KMS-11 (cell line): ENCODE data around the gene SLC25A20.
"Not testable (repeated sequence)": the region's sequence is repeated elsewhere in the genome, so short reads cannot be mapped to it uniquely, and the experiment has no call there.

Experiments
- H2AFZ ChIP-seq: fragments of 200-600 bp; sonication (generic); 2 replicates; pipeline ENCODE4 v1.6.1; 2016; ENCODE audit warnings: antibody characterized with exemption, mixed run types, low read depth
- H3K27ac ChIP-seq: fragments of 200-600 bp; sonication (generic); 2 replicates; pipeline ENCODE4 v1.6.1; 2016; ENCODE audit warnings: mild to moderate bottlenecking, mixed run types
- H3K27me3 ChIP-seq: fragments of 200-600 bp; sonication (generic); 2 replicates; pipeline ENCODE4 v1.6.1; 2017; ENCODE audit warnings: mild to moderate bottlenecking, low read depth, mixed run types, moderate library complexity; ENCODE audit not compliant: insufficient read depth
- H3K36me3 ChIP-seq: fragments of 200-600 bp; sonication (generic); 2 replicates; pipeline ENCODE4 v1.6.1; 2017; ENCODE audit warnings: mild to moderate bottlenecking, mixed run types; ENCODE audit not compliant: insufficient read depth
- H3K4me1 ChIP-seq: fragments of 200-600 bp; sonication (generic); 2 replicates; pipeline ENCODE4 v1.6.1; 2016; ENCODE audit warnings: mild to moderate bottlenecking, low read depth, mixed run types; ENCODE audit not compliant: poor library complexity, severe bottlenecking
- H3K4me2 ChIP-seq: fragments of 200-600 bp; sonication (generic); 2 replicates; pipeline ENCODE4 v1.7.0; 2016; ENCODE audit warnings: mild to moderate bottlenecking, mixed run types
- H3K4me3 ChIP-seq: fragments of 200-600 bp; sonication (generic); IDR thresholded peaks from 2 replicates; pipeline ENCODE4 v1.6.1; 2017; ENCODE audit warnings: low read depth, low read length, mixed read lengths; ENCODE audit not compliant: insufficient read depth
- H3K79me2 ChIP-seq: fragments of 200-600 bp; sonication (generic); 2 replicates; pipeline ENCODE4 v1.6.1; 2016; ENCODE audit warnings: low read depth, mixed run types; ENCODE audit not compliant: insufficient read depth
- H3K9ac ChIP-seq: fragments of 200-600 bp; sonication (generic); 2 replicates; pipeline ENCODE4 v1.6.1; 2016; ENCODE audit warnings: mild to moderate bottlenecking, mixed run types
- H4K20me1 ChIP-seq: fragments of 200-600 bp; sonication (generic); 2 replicates; pipeline ENCODE4 v1.6.1; 2016; ENCODE audit warnings: mild to moderate bottlenecking, mixed run types; ENCODE audit not compliant: insufficient read depth
- TF ChIP-seq, protein P1 (sequence below): fragments of 200-600 bp; sonication (generic); conservative IDR thresholded peaks from 2 replicates; pipeline ENCODE4 v1.6.1; 2017; ENCODE audit warnings: low read depth, mild to moderate bottlenecking, antibody characterized with exemption, low read length, moderate library complexity, mixed read lengths

The SLC25A20 gene

GRCh38 chr3:48926425-48927392, 28.0 kb upstream of the SLC25A20 start:
- H3K27ac ChIP-seq: no peak overlapping the region
- no peak overlapping the region for H2AFZ ChIP-seq
- no peaks in the 10 kb centered on the region for H3K36me3 ChIP-seq
- H4K20me1 ChIP-seq: no peaks in the 10 kb centered on the region
- TF ChIP-seq, protein P1, sequence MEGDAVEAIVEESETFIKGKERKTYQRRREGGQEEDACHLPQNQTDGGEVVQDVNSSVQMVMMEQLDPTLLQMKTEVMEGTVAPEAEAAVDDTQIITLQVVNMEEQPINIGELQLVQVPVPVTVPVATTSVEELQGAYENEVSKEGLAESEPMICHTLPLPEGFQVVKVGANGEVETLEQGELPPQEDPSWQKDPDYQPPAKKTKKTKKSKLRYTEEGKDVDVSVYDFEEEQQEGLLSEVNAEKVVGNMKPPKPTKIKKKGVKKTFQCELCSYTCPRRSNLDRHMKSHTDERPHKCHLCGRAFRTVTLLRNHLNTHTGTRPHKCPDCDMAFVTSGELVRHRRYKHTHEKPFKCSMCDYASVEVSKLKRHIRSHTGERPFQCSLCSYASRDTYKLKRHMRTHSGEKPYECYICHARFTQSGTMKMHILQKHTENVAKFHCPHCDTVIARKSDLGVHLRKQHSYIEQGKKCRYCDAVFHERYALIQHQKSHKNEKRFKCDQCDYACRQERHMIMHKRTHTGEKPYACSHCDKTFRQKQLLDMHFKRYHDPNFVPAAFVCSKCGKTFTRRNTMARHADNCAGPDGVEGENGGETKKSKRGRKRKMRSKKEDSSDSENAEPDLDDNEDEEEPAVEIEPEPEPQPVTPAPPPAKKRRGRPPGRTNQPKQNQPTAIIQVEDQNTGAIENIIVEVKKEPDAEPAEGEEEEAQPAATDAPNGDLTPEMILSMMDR: no peak
- H3K27me3 ChIP-seq: no peaks in the 10 kb centered on the region
- no peak overlapping the region for H3K4me3 ChIP-seq
- H3K4me1 ChIP-seq: peaks cover 38% of the 10 kb centered on the region
- peaks cover 79% of the 10 kb centered on the region; the same call in 1 of the 2 replicates for H3K79me2 ChIP-seq
- H3K9ac ChIP-seq: no peak overlapping the region
- no peak overlapping the region for H3K4me2 ChIP-seq

GRCh38 chr3:48919215-48920138, 20.8 kb upstream of the SLC25A20 start:
- peak overlapping the region; percentile 89 for H3K9ac ChIP-seq
- H3K4me3 ChIP-seq: no peak overlapping the region
- peaks cover 9% of the 10 kb centered on the region for H3K4me1 ChIP-seq
- H3K27ac ChIP-seq: peak overlapping the region; percentile 94
- H3K79me2 ChIP-seq: peaks cover 50% of the 10 kb centered on the region
- H3K4me2 ChIP-seq: peak overlapping the region; percentile 86
- no peaks in the 10 kb centered on the region for H3K27me3 ChIP-seq
- no peaks in the 10 kb centered on the region for H4K20me1 ChIP-seq
- no peaks in the 10 kb centered on the region for H3K36me3 ChIP-seq
- peak overlapping the region; percentile 54; the same call in 1 of the 2 replicates for H2AFZ ChIP-seq
- TF ChIP-seq, protein P1: no peak

DNA sequence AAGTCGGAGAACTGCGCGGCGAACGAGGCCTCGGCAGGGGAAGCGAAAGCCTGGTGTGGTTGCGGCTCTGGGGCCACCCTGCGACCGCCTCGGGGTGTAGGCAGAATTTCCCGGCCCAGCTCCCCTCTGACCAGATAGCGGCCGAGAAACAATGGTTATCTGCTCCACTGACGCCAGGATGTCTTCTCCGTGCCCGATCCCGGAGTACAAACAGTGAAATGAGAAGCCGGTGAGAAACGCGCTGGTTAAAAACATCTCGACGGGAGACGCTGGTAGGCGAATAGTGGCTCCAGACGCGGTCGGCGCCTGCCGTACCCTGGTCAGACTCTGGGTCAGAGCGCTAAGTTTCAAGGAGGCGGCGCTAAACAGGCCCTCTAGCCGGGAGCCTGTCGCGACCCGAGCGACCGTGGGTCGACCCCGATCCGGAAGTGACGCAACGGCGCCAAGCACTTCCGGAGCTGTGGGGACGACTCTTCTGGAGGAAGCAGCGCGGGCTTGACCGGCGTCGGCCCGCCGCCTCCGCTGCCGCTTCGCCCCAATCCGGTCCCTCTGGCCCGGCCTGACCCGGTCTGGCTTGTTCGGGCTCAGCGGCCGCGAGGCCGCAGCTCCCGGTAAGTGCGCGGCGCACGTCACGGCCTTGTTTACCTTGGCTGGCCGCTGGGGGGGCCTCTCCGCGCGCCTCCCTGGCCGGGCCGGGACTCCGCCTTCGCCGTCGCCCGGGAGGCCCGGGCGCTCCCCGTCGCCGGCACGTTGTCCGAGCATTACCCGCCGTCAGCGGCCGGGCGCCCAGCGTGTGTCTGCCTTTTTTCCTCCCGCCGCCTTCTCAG, 19.9 kb upstream of the SLC25A20 start, which contains the start of gene ARIH2:
Gene ARIH2, plus strand, starts transcription at position 455 of the 827 bp plus-strand sequence. CDS start 8,717 bp downstream, outside the sequence.
- Histone ChIP-seq H3K27ac (peak within 1 kb of the TSS; percentile 94), H3K4me2 (peak within 1 kb of the TSS; percentile 86), H3K36me3 (no peaks in the 10 kb centered on the region), H2AFZ (peak within 1 kb of the TSS; percentile 54), H3K9ac (peak within 1 kb of the TSS; percentile 89), H4K20me1 (no peaks in the 10 kb centered on the region), H3K4me1 (peaks cover 9% of the 10 kb centered on the region), H3K4me3 (no peak within 1 kb of the TSS), H3K27me3 (no peaks in the 10 kb centered on the region), H3K79me2 (peaks cover 46% of the 10 kb centered on the region)
- TF ChIP-seq, protein P1: no peak

- no peaks in the 10 kb centered on the region for H3K27me3 ChIP-seq
- H3K4me1 ChIP-seq: peaks cover 4% of the 10 kb centered on the region
- H3K9ac ChIP-seq: no peak overlapping the region
- H4K20me1 ChIP-seq: no peaks in the 10 kb centered on the region
- no peak overlapping the region for H3K27ac ChIP-seq
- H3K79me2 ChIP-seq: peaks cover 13% of the 10 kb centered on the region
- no peak overlapping the region for H2AFZ ChIP-seq
- H3K4me2 ChIP-seq: no peak overlapping the region
- no peaks in the 10 kb centered on the region for H3K36me3 ChIP-seq
- TF ChIP-seq, protein P1: no peak
- no peak overlapping the region for H3K4me3 ChIP-seq
These were observed 16.6 kb upstream of the SLC25A20 start for GRCh38 chr3:48915296-48915695.

- H2AFZ ChIP-seq: not testable (repeated sequence)
These were observed 8.3 kb upstream of the SLC25A20 start for GRCh38 chr3:48907026-48907425.

More at GRCh38 chr3:48907026-48907425, 8.3 kb upstream of the SLC25A20 start:
- H3K27ac ChIP-seq, H3K36me3 ChIP-seq, H3K4me3 ChIP-seq, H3K79me2 ChIP-seq, H3K4me1 ChIP-seq, H3K27me3 ChIP-seq, H3K4me2 ChIP-seq, H3K9ac ChIP-seq, H4K20me1 ChIP-seq: not testable (repeated sequence)
